ENCODE results near the gene ASB1. TPM values are rescaled to one million over a fixed set of nuclear protein-coding genes. Genes with fewer than 3 reads are reported as not detected.

ASB1 gene
- total RNA-seq, 2 experiments from 2014 or later: 14.3 to 19.6 TPM

DNA sequence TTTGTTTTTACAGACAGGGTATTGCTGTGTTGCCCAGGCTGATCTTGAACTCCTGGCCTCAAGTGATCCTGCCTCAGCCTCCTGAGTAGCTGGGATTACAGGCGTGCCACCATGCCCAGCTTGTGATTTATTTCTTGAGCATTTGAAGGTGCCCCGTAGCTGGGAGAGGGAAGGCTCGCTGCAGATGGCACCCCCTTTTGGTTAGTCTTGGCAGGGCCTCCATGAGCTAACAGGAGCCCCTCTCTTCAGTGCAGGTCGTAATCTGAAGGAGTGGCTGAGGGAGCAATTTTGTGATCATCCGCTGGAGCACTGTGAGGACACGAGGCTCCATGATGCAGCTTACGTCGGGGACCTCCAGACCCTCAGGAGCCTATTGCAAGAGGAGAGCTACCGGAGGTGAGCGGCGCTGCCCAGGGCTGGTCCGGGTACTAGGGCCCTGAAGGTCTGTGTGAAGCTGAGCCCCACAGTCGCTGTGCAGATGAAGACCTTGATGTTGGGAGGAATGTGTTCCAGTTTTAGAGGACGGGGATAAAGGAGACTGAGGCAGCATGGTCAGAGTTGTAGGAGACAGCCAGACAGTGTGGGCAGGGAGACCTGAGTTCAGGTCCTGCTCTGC is 6.7 kb downstream of the ASB1 start:
- peaks cover 15% of the 10 kb centered on the region for H3K4me1 ChIP-seq (ENCODE audit: insufficient read depth, low read length)
- no peaks in the 10 kb centered on the region for H3K27me3 Mint-ChIP-seq
- peak overlapping the region; percentile 37 for H3K27ac Mint-ChIP-seq
- ATAC-seq (ENCODE audit: poor library complexity) (no peak), DNase-seq (no peak)
- CTCF ChIA-PET: no interaction called here
- H3K9me3 Mint-ChIP-seq: no peaks in the 10 kb centered on the region
- H3K9me3 ChIP-seq (ENCODE audit: control insufficient read depth in 1 of 2, insufficient read depth in 1 of 2, low read length in 2 of 2): no peaks in the 10 kb centered on the region
- intact Hi-C loops (cut with DNase I, micrococcal nuclease): no loop called here
- POLR2A ChIA-PET: no interaction called here
- H3K4me1 Mint-ChIP-seq (ENCODE audit: low read depth): peaks cover 68% of the 10 kb centered on the region
- H3K36me3 Mint-ChIP-seq (ENCODE audit: low read depth): peaks cover 94% of the 10 kb centered on the region
- TF ChIP-seq, protein P1, sequence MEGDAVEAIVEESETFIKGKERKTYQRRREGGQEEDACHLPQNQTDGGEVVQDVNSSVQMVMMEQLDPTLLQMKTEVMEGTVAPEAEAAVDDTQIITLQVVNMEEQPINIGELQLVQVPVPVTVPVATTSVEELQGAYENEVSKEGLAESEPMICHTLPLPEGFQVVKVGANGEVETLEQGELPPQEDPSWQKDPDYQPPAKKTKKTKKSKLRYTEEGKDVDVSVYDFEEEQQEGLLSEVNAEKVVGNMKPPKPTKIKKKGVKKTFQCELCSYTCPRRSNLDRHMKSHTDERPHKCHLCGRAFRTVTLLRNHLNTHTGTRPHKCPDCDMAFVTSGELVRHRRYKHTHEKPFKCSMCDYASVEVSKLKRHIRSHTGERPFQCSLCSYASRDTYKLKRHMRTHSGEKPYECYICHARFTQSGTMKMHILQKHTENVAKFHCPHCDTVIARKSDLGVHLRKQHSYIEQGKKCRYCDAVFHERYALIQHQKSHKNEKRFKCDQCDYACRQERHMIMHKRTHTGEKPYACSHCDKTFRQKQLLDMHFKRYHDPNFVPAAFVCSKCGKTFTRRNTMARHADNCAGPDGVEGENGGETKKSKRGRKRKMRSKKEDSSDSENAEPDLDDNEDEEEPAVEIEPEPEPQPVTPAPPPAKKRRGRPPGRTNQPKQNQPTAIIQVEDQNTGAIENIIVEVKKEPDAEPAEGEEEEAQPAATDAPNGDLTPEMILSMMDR (IDR thresholded peaks at IDR 0.05): no peak
- no peaks in the 10 kb centered on the region for H3K27me3 ChIP-seq (ENCODE audit: control insufficient read depth in 1 of 2, insufficient read depth in 2 of 2, low read length in 2 of 2)
- H3K4me3 Mint-ChIP-seq: no peak overlapping the region
- H3K27ac ChIP-seq (ENCODE audit: low read depth in 1 of 2, low read length in 2 of 2): no peak overlapping the region
- H3K4me3 ChIP-seq (ENCODE audit: low read length): no peak overlapping the region
- H3K36me3 ChIP-seq (ENCODE audit: insufficient read depth, low read length): peaks cover 56% of the 10 kb centered on the region

DNA sequence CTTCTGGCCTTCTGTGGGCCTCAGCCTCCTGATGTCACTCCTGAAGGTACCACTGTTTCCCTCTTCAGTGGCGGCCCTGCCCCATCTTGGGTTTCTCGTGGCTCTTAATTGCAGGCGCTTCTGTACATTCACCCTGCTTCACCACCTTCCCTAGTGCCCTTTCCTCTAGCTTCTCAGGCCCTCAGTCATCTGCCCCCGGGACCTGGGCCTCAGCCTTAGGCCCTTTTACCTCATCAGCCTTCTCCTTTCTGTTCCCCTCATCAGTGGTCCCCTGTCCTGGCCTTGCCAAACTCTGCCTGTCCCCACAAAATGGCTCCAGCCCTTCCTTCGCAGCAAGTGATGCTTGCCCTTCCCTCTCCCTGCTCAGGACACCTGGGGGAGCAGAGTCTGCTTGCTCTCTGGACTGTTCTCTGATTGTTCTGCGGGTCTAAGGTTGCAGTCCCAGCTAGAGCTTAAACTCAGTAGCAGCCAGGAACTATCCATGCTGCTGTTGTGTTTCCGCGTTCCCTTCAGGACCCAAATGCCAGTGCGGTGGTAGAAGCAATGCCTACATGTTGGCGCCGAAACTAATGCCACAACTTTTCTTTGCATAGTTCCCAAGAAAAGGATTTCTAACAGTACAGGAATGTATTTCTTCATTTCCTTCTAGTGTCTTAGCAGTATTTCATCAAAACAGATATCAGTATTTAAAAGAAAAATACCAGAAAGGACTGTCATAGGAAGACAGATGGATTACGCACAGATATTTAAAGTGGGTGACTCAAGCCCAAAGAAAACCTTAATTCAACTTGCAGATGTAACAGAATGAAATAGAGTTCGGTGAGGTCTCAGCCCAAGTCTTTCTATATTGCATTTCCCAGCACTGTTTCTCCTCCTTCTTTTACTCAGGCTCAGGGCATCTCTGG is 7.5 kb downstream of the ASB1 start:
- peaks cover 96% of the 10 kb centered on the region for H3K36me3 Mint-ChIP-seq (ENCODE audit: low read depth)
- no peak overlapping the region for H3K4me3 Mint-ChIP-seq

DNA sequence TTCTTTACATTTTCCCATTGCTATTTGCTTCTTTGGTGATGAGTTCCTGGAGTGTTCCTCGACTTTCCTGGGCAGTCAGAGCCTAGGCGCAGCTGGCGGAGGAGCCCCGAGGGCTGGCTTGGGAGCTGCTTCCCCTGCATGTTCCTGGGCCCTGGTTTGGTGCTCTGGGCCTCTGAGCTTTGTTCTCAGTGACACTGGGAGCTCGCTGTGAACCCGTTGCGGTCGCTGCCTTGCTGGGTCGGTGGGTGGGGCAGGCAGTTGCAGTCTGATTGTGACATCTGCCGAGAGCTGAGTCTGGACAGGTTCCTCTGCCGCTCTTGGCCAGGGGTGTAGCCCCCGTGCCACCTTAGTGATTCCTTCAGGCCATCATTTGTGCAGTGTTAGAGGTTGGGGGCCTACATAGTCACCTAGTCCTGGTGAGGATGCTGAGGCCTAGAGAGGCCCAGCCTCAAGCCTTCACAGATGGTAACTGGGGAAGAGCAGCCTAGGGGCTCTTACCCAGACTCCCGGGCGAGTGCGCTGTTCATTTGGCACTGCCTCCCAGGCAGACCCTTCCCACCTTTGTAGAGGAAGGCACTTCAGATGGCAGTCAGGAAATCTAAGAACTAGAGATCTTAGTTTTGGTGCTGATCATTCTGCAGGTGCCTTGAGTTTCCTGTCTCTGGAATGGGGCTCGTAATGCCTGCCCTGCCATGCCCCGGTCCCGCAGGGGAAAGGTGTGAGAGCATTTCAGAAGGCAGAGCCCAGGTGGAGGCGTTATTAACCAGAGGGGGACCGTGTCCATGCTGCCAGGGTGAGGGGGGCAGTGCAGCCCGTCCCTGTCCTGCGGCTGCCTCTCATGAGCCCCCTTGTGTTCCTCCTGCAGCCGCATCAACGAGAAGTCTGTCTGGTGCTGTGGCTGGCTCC is 8.4 kb downstream of the ASB1 start:
- ATAC-seq (ENCODE audit: poor library complexity) (no peak), DNase-seq (no peak)
- TF ChIP-seq, protein P1 (IDR thresholded peaks at IDR 0.05): no peak
- intact Hi-C loops (cut with DNase I, micrococcal nuclease): no loop called here
- no peaks in the 10 kb centered on the region for H3K27me3 ChIP-seq (ENCODE audit: control insufficient read depth in 1 of 2, insufficient read depth in 2 of 2, low read length in 2 of 2)
- H3K4me3 ChIP-seq (ENCODE audit: low read length): no peak overlapping the region
- Mint-ChIP-seq H3K27me3 (no peaks in the 10 kb centered on the region), H3K27ac (no peak overlapping the region), H3K36me3 (ENCODE audit: low read depth) (peaks cover 96% of the 10 kb centered on the region), H3K4me3 (no peak overlapping the region), H3K9me3 (no peaks in the 10 kb centered on the region), H3K4me1 (ENCODE audit: low read depth) (peaks cover 70% of the 10 kb centered on the region)
- H3K36me3 ChIP-seq (ENCODE audit: insufficient read depth, low read length): peaks cover 59% of the 10 kb centered on the region
- H3K4me1 ChIP-seq (ENCODE audit: insufficient read depth, low read length): peaks cover 17% of the 10 kb centered on the region
- CTCF ChIA-PET: no interaction called here
- H3K27ac ChIP-seq (ENCODE audit: low read depth in 1 of 2, low read length in 2 of 2): no peak overlapping the region
- POLR2A ChIA-PET: interaction anchor here (3.2 kb wide), 1 partner anchor 8 kb away, joined by 12 read pairs; no protein-coding TSS in a partner anchor
- no peaks in the 10 kb centered on the region for H3K9me3 ChIP-seq (ENCODE audit: control insufficient read depth in 1 of 2, insufficient read depth in 1 of 2, low read length in 2 of 2)

More for the DNA sequence above, 7.5 kb downstream of the ASB1 start:
- intact Hi-C loops (cut with DNase I, micrococcal nuclease): no loop called here
- DNase-seq (no peak), ATAC-seq (ENCODE audit: poor library complexity) (no peak)
- Histone ChIP-seq H3K9me3 (ENCODE audit: control insufficient read depth in 1 of 2, insufficient read depth in 1 of 2, low read length in 2 of 2) (no peaks in the 10 kb centered on the region), H3K4me1 (ENCODE audit: insufficient read depth, low read length) (peaks cover 11% of the 10 kb centered on the region), H3K27ac (ENCODE audit: low read depth in 1 of 2, low read length in 2 of 2) (no peak overlapping the region), H3K4me3 (ENCODE audit: low read length) (no peak overlapping the region), H3K27me3 (ENCODE audit: control insufficient read depth in 1 of 2, insufficient read depth in 2 of 2, low read length in 2 of 2) (no peaks in the 10 kb centered on the region), H3K36me3 (ENCODE audit: insufficient read depth, low read length) (peaks cover 58% of the 10 kb centered on the region)
- POLR2A ChIA-PET: no interaction called here
- no peaks in the 10 kb centered on the region for H3K9me3 Mint-ChIP-seq
- TF ChIP-seq, protein P1 (IDR thresholded peaks at IDR 0.05): no peak
- peak overlapping the region; percentile 37 for H3K27ac Mint-ChIP-seq
- CTCF ChIA-PET: no interaction called here
- H3K4me1 Mint-ChIP-seq (ENCODE audit: low read depth): peaks cover 68% of the 10 kb centered on the region
- H3K27me3 Mint-ChIP-seq: no peaks in the 10 kb centered on the region

All from CD4-positive, alpha-beta T cell (primary cell).